IMR-90 (cell line): Measurements from ENCODE around the gene KCNK4.

Source experiments
- CEBPB ChIP-seq: IDR thresholded peaks from 2 replicates; pipeline ENCODE4 v1.6.1; 2012; ENCODE audit warnings: low read depth, low read length, improper control_type of control experiment
- CHD1 ChIP-seq: IDR thresholded peaks from 2 replicates; pipeline ENCODE4 v1.6.1; 2012; ENCODE audit warnings: low read depth, low read length, improper control_type of control experiment
- MAFK ChIP-seq: IDR thresholded peaks from 2 replicates; pipeline ENCODE4 v1.6.1; 2012; ENCODE audit warnings: low read depth, low read length, improper control_type of control experiment
- NFE2L2 ChIP-seq: fragments of 150-350 bp; IDR thresholded peaks from 2 replicates; pipeline ENCODE4 v1.6.1; 2016; ENCODE audit warnings: low read depth, mild to moderate bottlenecking, low read length
- POLR2A ChIP-seq: IDR thresholded peaks from 2 replicates; pipeline ENCODE4 v1.6.1; 2012; ENCODE audit warnings: mild to moderate bottlenecking, low read depth, low read length
- RAD21 ChIP-seq: IDR thresholded peaks from 2 replicates; pipeline ENCODE4 v1.6.1; 2012; ENCODE audit warnings: low read length, improper control_type of control experiment
- RCOR1 ChIP-seq: IDR thresholded peaks from 2 replicates; pipeline ENCODE4 v1.6.1; 2012; ENCODE audit warnings: mild to moderate bottlenecking, low read length, improper control_type of control experiment; ENCODE audit not compliant: insufficient replicate concordance
- RFX5 ChIP-seq: IDR thresholded peaks from 2 replicates; pipeline ENCODE4 v1.8.0; 2012; ENCODE audit warnings: low read depth, mild to moderate bottlenecking, low read length, moderate library complexity
- SMC3 ChIP-seq: fragments of 150-350 bp; IDR thresholded peaks from 2 replicates; pipeline ENCODE4 v1.6.1; 2016; ENCODE audit warnings: low read depth, mild to moderate bottlenecking, antibody characterized with exemption, low read length, moderate library complexity
- TF ChIP-seq, protein P1 (sequence below): conservative IDR thresholded peaks from 2 replicates; pipeline ENCODE4 v1.5.1; 2012; ENCODE audit warnings: mild to moderate bottlenecking, low read depth, low read length, improper control_type of control experiment
- TF ChIP-seq, protein P2 (sequence below): fragments of 150-350 bp; IDR thresholded peaks from 2 replicates; pipeline ENCODE4 v1.6.1; 2017; ENCODE audit warnings: mild to moderate bottlenecking, antibody characterized with exemption, low read length, low read depth

DNA sequence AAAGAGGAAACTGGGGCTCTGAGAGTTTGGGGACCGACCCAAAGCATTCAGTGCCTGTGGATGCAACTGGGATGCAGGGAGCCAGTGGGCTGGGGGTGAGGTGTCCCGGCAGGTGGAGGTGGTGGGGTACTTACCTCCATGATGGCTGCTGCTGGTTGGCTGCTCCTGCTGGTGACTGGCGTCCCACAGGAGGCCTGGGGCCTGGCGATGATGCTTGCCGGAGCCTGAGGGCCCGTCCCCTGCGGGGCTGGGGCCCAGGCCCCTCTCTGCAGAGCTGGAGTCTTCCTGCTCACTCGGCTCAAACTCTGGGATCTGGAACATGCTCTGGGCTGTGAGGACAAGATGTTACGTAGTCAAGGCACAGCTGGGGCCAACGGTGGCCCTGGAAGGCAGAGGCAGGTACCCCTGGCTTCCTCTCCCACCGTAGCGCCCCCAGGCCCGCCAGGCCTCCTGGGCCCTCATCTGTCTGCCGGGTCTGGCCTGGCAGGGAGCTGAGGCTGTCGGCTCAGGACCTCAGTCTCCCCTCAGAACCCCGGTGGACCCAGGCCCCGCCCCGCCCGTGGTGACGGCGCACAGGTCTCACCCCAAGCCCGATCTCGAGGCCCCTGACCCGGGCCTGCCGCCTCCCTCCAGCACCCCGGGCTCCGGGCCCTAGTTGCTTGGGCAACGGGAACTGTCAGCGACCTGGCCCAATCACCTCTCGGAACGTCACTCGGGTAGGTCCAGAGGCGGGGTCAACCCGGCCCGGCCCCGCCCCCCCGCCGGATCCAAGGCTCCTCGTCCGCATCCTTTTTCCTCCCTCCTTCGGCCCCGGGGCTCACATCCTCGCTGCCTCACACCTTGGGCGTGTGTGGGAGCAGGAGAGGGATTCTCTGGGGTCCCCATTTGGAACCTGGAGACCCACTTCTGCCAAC is 6.8 kb upstream of the KCNK4 start, which contains the start of gene BAD:
- TF ChIP-seq RCOR1: no peak
- TF ChIP-seq RAD21: no peak
- TF ChIP-seq, protein P1, sequence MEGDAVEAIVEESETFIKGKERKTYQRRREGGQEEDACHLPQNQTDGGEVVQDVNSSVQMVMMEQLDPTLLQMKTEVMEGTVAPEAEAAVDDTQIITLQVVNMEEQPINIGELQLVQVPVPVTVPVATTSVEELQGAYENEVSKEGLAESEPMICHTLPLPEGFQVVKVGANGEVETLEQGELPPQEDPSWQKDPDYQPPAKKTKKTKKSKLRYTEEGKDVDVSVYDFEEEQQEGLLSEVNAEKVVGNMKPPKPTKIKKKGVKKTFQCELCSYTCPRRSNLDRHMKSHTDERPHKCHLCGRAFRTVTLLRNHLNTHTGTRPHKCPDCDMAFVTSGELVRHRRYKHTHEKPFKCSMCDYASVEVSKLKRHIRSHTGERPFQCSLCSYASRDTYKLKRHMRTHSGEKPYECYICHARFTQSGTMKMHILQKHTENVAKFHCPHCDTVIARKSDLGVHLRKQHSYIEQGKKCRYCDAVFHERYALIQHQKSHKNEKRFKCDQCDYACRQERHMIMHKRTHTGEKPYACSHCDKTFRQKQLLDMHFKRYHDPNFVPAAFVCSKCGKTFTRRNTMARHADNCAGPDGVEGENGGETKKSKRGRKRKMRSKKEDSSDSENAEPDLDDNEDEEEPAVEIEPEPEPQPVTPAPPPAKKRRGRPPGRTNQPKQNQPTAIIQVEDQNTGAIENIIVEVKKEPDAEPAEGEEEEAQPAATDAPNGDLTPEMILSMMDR: no peak
- peak; percentile 59; the same call in 1 of the 2 replicates for TF ChIP-seq POLR2A
- no peak for TF ChIP-seq RFX5
- no peak for TF ChIP-seq SMC3
- no peak for TF ChIP-seq CEBPB
- no peak for TF ChIP-seq MAFK
- no peak for TF ChIP-seq CHD1
- TF ChIP-seq NFE2L2: no peak
- TF ChIP-seq, protein P2, sequence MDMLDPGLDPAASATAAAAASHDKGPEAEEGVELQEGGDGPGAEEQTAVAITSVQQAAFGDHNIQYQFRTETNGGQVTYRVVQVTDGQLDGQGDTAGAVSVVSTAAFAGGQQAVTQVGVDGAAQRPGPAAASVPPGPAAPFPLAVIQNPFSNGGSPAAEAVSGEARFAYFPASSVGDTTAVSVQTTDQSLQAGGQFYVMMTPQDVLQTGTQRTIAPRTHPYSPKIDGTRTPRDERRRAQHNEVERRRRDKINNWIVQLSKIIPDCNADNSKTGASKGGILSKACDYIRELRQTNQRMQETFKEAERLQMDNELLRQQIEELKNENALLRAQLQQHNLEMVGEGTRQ: no peak
